ENCODE data around the gene ABCA7. TPM values are rescaled to one million over a fixed set of nuclear protein-coding genes. Genes with fewer than 3 reads are reported as not detected.

ABCA7 gene
- total and polyA plus RNA-seq, 2 of the 8 experiments (the other 6 are each of a cell fraction or from before 2014, with no cell fraction given): 10.4 to 25.6 TPM

- peaks cover 4 to 44% (median 19%) of the 10 kb centered on the region in 4 experiments; a peak in 7 of 8 replicates for H3K36me3 ChIP-seq (ENCODE audit: control insufficient read depth in 2 of 4, insufficient read depth in 4 of 4, low read length in 3 of 4)
- peaks cover 5% of the 10 kb centered on the region for H3K23me2 ChIP-seq (ENCODE audit: low read depth, low read length)
- no peak overlapping the region for H2AK5ac ChIP-seq (ENCODE audit: low read depth, low read length)
- H3K4ac ChIP-seq (replicated peaks; ENCODE audit: insufficient read length, low read depth, low read length): no peak overlapping the region
- no peak overlapping the region for H3K23ac ChIP-seq (ENCODE audit: insufficient read length)
- H3K27ac ChIP-seq (ENCODE audit: low read depth, low read length): no peak overlapping the region
- H3K27me3 ChIP-seq (replicated peaks in 1 of 4; ENCODE audit: control insufficient read depth in 3 of 4, extremely low read depth in 1 of 4, insufficient read depth in 3 of 4, low read length in 3 of 4): no peaks in the 10 kb centered on the region; a peak in 1 of 7 replicates
- no peak overlapping the region for H3K9ac ChIP-seq (replicated peaks in 1 of 4; ENCODE audit: extremely low read depth in 1 of 4, low read depth in 3 of 4, low read length in 3 of 4)
- no peak overlapping the region for H3K18ac ChIP-seq (ENCODE audit: extremely low read depth, low read length)
- no peak overlapping the region for H3K14ac ChIP-seq (ENCODE audit: insufficient read length)
- H2AFZ ChIP-seq (ENCODE audit: low read length): no peak overlapping the region
- H3K4me2 ChIP-seq (ENCODE audit: insufficient read depth in 1 of 2, low read depth in 2 of 2, low read length in 2 of 2): no peak overlapping the region
- ChIA-PET POLR2A (ENCODE audit: partially characterized antibody) (interaction anchor here (1.0 to 8.7 kb wide), 9 partner anchors 9 to 64 kb away, joined by 3 to 116 read pairs (median 6); partner anchors contain the start of gene GPX4), CTCF (ENCODE audit: partially characterized antibody) (interaction anchor here (0.8 to 3.0 kb wide), 4 partner anchors 22 to 130 kb away, joined by 3 to 10 read pairs (median 6); no protein-coding TSS in a partner anchor)
- no peak overlapping the region for H4K91ac ChIP-seq (replicated peaks; ENCODE audit: insufficient read length, low read length)
- H4K20me1 ChIP-seq (replicated peaks in 1 of 2; ENCODE audit: control insufficient read depth in 1 of 2, insufficient read depth in 2 of 2, low read length in 2 of 2): peaks cover 11 to 20% of the 10 kb centered on the region in 2 experiments
- no peak overlapping the region for H3K4me3 ChIP-seq (ENCODE audit: extremely low read depth in 1 of 4, insufficient read depth in 2 of 4, low read depth in 3 of 4, low read length in 4 of 4)
- no peak for DNase-seq (ENCODE audit: low read depth in 1 of 2, low spot score in 2 of 2)
- no peak for FAIRE-seq
- 91% methylated on average over 23 of the region's 27 CpGs; no CpG with 5 or more reads in 1 of the 2 experiments for WGBS, 2 experiments (ENCODE audit: extremely low coverage in 1 of 2, insufficient coverage in 1 of 2, insufficient read length in 1 of 2, insufficient replicate concordance in 2 of 2, low coverage in 1 of 2, low lambda C conversion rate in 2 of 2, missing lambda C conversion rate in 1 of 2)
- TF ChIP-seq BACH1 (IDR thresholded peaks at IDR 0.05; ENCODE audit: low read length) (no peak), CHD1 (IDR thresholded peaks at IDR 0.05; ENCODE audit: low read depth, low read length) (no peak), KDM1A (IDR thresholded peaks at IDR 0.05; ENCODE audit: borderline replicate concordance, low read length) (no peak), RXRA (IDR thresholded peaks at IDR 0.05; ENCODE audit: insufficient read depth, low read depth, low read length) (no peak), POU5F1 (IDR thresholded peaks at IDR 0.05; ENCODE audit: low read depth, low read length) (no peak), CEBPB (IDR thresholded peaks at IDR 0.05; ENCODE audit: low read depth, low read length) (no peak)
- H3K56ac ChIP-seq (replicated peaks; ENCODE audit: insufficient read length, low read depth, low read length): no peak overlapping the region
- H2BK15ac ChIP-seq (ENCODE audit: low read length): no peak overlapping the region
- no peaks in the 10 kb centered on the region for H3K9me3 ChIP-seq (ENCODE audit: insufficient read depth in 2 of 2, low read depth in 1 of 2, low read length in 1 of 2)
- peaks cover 8 to 19% of the 10 kb centered on the region in 2 experiments for H3K79me2 ChIP-seq (ENCODE audit: control insufficient read depth in 1 of 2, insufficient read depth in 2 of 2, low read length in 2 of 2)
- no peak overlapping the region for H2BK5ac ChIP-seq (ENCODE audit: low read depth, low read length)
- no peak overlapping the region for H2BK12ac ChIP-seq (ENCODE audit: low read depth, low read length)
- H3K79me1 ChIP-seq (ENCODE audit: low read depth, low read length): peaks cover 10% of the 10 kb centered on the region
- peaks cover 0 to 8% (median 5%) of the 10 kb centered on the region in 4 experiments; a peak in 4 of 7 replicates for H3K4me1 ChIP-seq (replicated peaks in 1 of 4; ENCODE audit: control insufficient read depth in 3 of 4, insufficient read depth in 4 of 4, low read length in 3 of 4)
- H2BK120ac ChIP-seq (replicated peaks; ENCODE audit: low read depth, low read length): no peak overlapping the region
- no peak overlapping the region for H2BK20ac ChIP-seq (ENCODE audit: low read length)
- no peak overlapping the region for H4K5ac ChIP-seq (ENCODE audit: insufficient read length, low read depth, low read length)
- H4K8ac ChIP-seq (ENCODE audit: extremely low read depth, insufficient read depth, low read length): no peak overlapping the region; the same call in 1 of the 2 replicates
Observed at GRCh38 chr19:1091544-1092175, 51.8 kb downstream of the ABCA7 start.
